Embryonic facial prominence (tissue), 1 donor: Measurements from ENCODE around the gene PHPT1.

Experiments
- DNase-seq: peaks from one replicate; pipeline ENCODE4 v3.0.0-alpha.2; 2016; ENCODE audit errors: extremely low spot score

Gene PHPT1

GRCh38 chr9:136886610-136887597, 37.7 kb downstream of the PHPT1 start:
- no peak for DNase-seq

- no peak for DNase-seq
Measured at GRCh38 chr9:136888454-136888853, 39.2 kb downstream of the PHPT1 start.

GRCh38 chr9:136889858-136890257, 40.6 kb downstream of the PHPT1 start:
- no peak for DNase-seq

- no peak for DNase-seq
Measured at GRCh38 chr9:136890661-136891060, 41.5 kb downstream of the PHPT1 start.

- no peak for DNase-seq
Measured at GRCh38 chr9:136896027-136896426, 46.8 kb downstream of the PHPT1 start.

GRCh38 chr9:136898483-136899100, 49.4 kb downstream of the PHPT1 start:
- DNase-seq: no peak

- no peak for DNase-seq
Measured at GRCh38 chr9:136899196-136899595, 50.0 kb downstream of the PHPT1 start.

GRCh38 chr9:136900556-136900955, 51.3 kb downstream of the PHPT1 start:
- DNase-seq: no peak
